ENCODE measurements around the gene CLEC16A. TPM values are rescaled to one million over a fixed set of nuclear protein-coding genes. Genes with fewer than 3 reads are reported as not detected.

The CLEC16A gene
- total and polyA plus RNA-seq, 2 donors (not counting 1 experiment from before 2014, with no cell fraction given): 21.9 to 79.5 TPM

- no peak for TF ChIP-seq CTCF (IDR thresholded peaks at IDR 0.05)
- no peak for TF ChIP-seq EZH2 (IDR thresholded peaks at IDR 0.05; ENCODE audit: borderline replicate concordance, insufficient read depth, low read depth, low read length, poor library complexity, severe bottlenecking)
- no peaks in the 10 kb centered on the region for H3K79me2 ChIP-seq (ENCODE audit: control insufficient read depth, insufficient read depth, low read length)
These were observed 235.2 kb downstream of the CLEC16A start for GRCh38 chr16:11179574-11179973.

DNA sequence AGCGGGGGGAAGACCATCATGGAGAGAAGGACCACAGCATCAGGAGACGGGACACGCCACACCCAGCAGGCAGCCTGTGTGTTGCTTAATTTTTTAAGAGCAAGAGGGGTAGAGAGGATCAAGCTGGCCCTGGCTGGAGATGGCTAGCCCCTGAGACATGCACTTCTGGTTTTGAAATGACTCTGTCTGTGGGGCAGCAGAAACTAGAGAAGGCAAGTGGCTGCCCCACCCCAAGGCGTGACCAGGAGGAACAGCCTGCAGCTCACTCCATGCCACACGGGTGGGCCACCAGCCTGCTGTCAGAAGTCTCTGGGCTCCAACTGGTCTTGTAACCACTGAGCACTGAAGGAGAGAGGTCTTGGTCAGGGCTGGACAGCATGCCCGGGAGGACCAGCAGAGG lies 236.1 kb downstream of the CLEC16A start:
- Histone ChIP-seq H3K9me3 (ENCODE audit: control extremely low read depth in 1 of 3, control insufficient read depth in 2 of 3, insufficient read depth in 1 of 3, low read length in 2 of 3) (no peaks in the 10 kb centered on the region), H3K27me3 (replicated peaks in 1 of 4; ENCODE audit: control extremely low read depth in 1 of 4, control insufficient read depth in 3 of 4, insufficient read depth in 4 of 4, low read length in 3 of 4) (no peaks in the 10 kb centered on the region), H4K20me1 (ENCODE audit: control insufficient read depth, insufficient read depth, low read length, poor library complexity, severe bottlenecking) (no peaks in the 10 kb centered on the region), H3K4me3 (ENCODE audit: control extremely low read depth in 1 of 5, extremely low read depth in 1 of 5, insufficient read depth in 1 of 5, low read depth in 2 of 5, low read length in 4 of 5) (no peak overlapping the region), H3K27ac (ENCODE audit: low read length in 2 of 2) (no peak overlapping the region), H3K4me1 (ENCODE audit: control insufficient read depth in 2 of 2, insufficient read depth in 2 of 2, low read length in 2 of 2) (peaks cover 10 to 34% of the 10 kb centered on the region in 2 donors), H3K79me2 (ENCODE audit: control insufficient read depth, insufficient read depth, low read length) (no peaks in the 10 kb centered on the region), H2AFZ (ENCODE audit: insufficient read depth, low read depth, low read length, poor library complexity, severe bottlenecking) (no peak overlapping the region), H3K4me2 (replicated peaks; ENCODE audit: low read depth, low read length, poor library complexity, severe bottlenecking) (no peak overlapping the region), H3K36me3 (replicated peaks in 1 of 2; ENCODE audit: control extremely low read depth in 1 of 2, control insufficient read depth in 1 of 2, extremely low read depth in 1 of 2, insufficient read depth in 2 of 2, low read length in 1 of 2) (peaks cover 0 to 17% of the 10 kb centered on the region in 2 experiments), H3K9ac (ENCODE audit: low read length) (no peak overlapping the region)
- peaks cover 56% of the 10 kb centered on the region for H3K4me1 Mint-ChIP-seq
- no peaks in the 10 kb centered on the region for H3K9me3 Mint-ChIP-seq (ENCODE audit: insufficient read depth)
- POLR2A ChIA-PET: interaction anchor here (0.6 kb wide), 1 partner anchor 186 kb away, joined by 4 read pairs; no protein-coding TSS in a partner anchor
- peak overlapping the region; percentile 54 for H3K4me3 Mint-ChIP-seq
- CTCF ChIA-PET: interaction anchor here (1.2 kb wide), 1 partner anchor 176 kb away, joined by 3 read pairs; no protein-coding TSS in a partner anchor
- no peak for ATAC-seq (ENCODE audit: low read depth)
- H3K27me3 Mint-ChIP-seq: no peaks in the 10 kb centered on the region
- DNase-seq: no peak
- WGBS (ENCODE audit: insufficient coverage): 82% methylated on average over 6 of the region's 6 CpGs
- intact Hi-C loops (cut with micrococcal nuclease): loop anchor here (5.0 kb wide), 2 partner anchors 73 to 177 kb away; no protein-coding TSS in a partner anchor
- TF ChIP-seq EZH2 (IDR thresholded peaks at IDR 0.05; ENCODE audit: borderline replicate concordance, insufficient read depth, low read depth, low read length, poor library complexity, severe bottlenecking) (no peak), CTCF (IDR thresholded peaks at IDR 0.05) (no peak)
- peak overlapping the region; percentile 65 for H3K27ac Mint-ChIP-seq

More at GRCh38 chr16:11179574-11179973, 235.2 kb downstream of the CLEC16A start:
- ChIA-PET CTCF (no interaction called here), POLR2A (no interaction called here)
- H3K36me3 ChIP-seq (replicated peaks in 1 of 2; ENCODE audit: control extremely low read depth in 1 of 2, control insufficient read depth in 1 of 2, extremely low read depth in 1 of 2, insufficient read depth in 2 of 2, low read length in 1 of 2): peaks cover 0 to 17% of the 10 kb centered on the region in 2 experiments
- no peaks in the 10 kb centered on the region for H3K9me3 ChIP-seq (ENCODE audit: control extremely low read depth in 1 of 3, control insufficient read depth in 2 of 3, insufficient read depth in 1 of 3, low read length in 2 of 3)
- H3K27ac ChIP-seq (ENCODE audit: low read length in 2 of 2): no peak overlapping the region
- H3K4me1 ChIP-seq (ENCODE audit: control insufficient read depth in 2 of 2, insufficient read depth in 2 of 2, low read length in 2 of 2): peaks cover 10 to 40% of the 10 kb centered on the region in 2 donors
- intact Hi-C loops (cut with micrococcal nuclease): no loop called here
- no peak overlapping the region for H3K9ac ChIP-seq (ENCODE audit: low read length)
- H3K4me3 ChIP-seq (ENCODE audit: control extremely low read depth in 1 of 5, extremely low read depth in 1 of 5, insufficient read depth in 1 of 5, low read depth in 2 of 5, low read length in 4 of 5): no peak overlapping the region
- H3K27ac Mint-ChIP-seq: peak overlapping the region; percentile 26
- no peaks in the 10 kb centered on the region for H3K9me3 Mint-ChIP-seq (ENCODE audit: insufficient read depth)
- no peaks in the 10 kb centered on the region for H4K20me1 ChIP-seq (ENCODE audit: control insufficient read depth, insufficient read depth, low read length, poor library complexity, severe bottlenecking)
- peaks cover 63% of the 10 kb centered on the region for H3K4me1 Mint-ChIP-seq
- no peak overlapping the region for H3K4me2 ChIP-seq (replicated peaks; ENCODE audit: low read depth, low read length, poor library complexity, severe bottlenecking)
- WGBS (ENCODE audit: insufficient coverage): 82% methylated on average over 8 of the region's 8 CpGs
- no peaks in the 10 kb centered on the region for H3K27me3 Mint-ChIP-seq
- ATAC-seq (ENCODE audit: low read depth) (no peak), DNase-seq (no peak)
- no peaks in the 10 kb centered on the region for H3K27me3 ChIP-seq (replicated peaks in 1 of 4; ENCODE audit: control extremely low read depth in 1 of 4, control insufficient read depth in 3 of 4, insufficient read depth in 4 of 4, low read length in 3 of 4)
- H2AFZ ChIP-seq (ENCODE audit: insufficient read depth, low read depth, low read length, poor library complexity, severe bottlenecking): no peak overlapping the region
- no peak overlapping the region for H3K4me3 Mint-ChIP-seq
